Astrocyte (in vitro differentiated cells and primary cell): Measurements from ENCODE around the gene KLF18. TPM values are rescaled to one million over a fixed set of nuclear protein-coding genes. Genes with fewer than 3 reads are reported as not detected.

Experiments
- DNase-seq: peaks from one replicate; pipeline ENCODE4 v3.0.0-alpha.2; 2010; ENCODE audit warnings: low read depth
- FAIRE-seq: peaks from 2 replicates; lab custom pipeline; 2011; peaks lifted over from hg19 to GRCh38; lab: Jason Lieb, UNC
- H2AFZ ChIP-seq: 2 replicates; pipeline ENCODE4 v1.6.0; 2012; ENCODE audit warnings: low read depth, low read length, inconsistent platforms
- H3K27ac ChIP-seq: 2 replicates; pipeline ENCODE4 v1.5.1; 2011; ENCODE audit warnings: low read depth, low read length, inconsistent platforms
- H3K27me3 ChIP-seq: 2 replicates; pipeline ENCODE4 v1.6.0; 2011; ENCODE audit warnings: low read length, inconsistent platforms; ENCODE audit not compliant: insufficient read depth
- H3K36me3 ChIP-seq: 2 replicates; pipeline ENCODE4 v1.5.1; 2011; ENCODE audit warnings: low read length, inconsistent platforms; ENCODE audit not compliant: insufficient read depth
- H3K4me1 ChIP-seq: 2 replicates; pipeline ENCODE4 v1.5.1; 2011; ENCODE audit warnings: low read length, inconsistent platforms; ENCODE audit not compliant: insufficient read depth
- H3K4me2 ChIP-seq: 2 replicates; pipeline ENCODE4 v1.6.0; 2012; ENCODE audit warnings: low read length, inconsistent platforms
- H3K4me3 ChIP-seq: 2 replicates; pipeline ENCODE4 v1.5.1; 2011; ENCODE audit warnings: low read depth, mild to moderate bottlenecking, low read length, inconsistent platforms; ENCODE audit not compliant: insufficient read depth
- H3K79me2 ChIP-seq: 2 replicates; pipeline ENCODE4 v1.6.0; 2012; ENCODE audit warnings: mild to moderate bottlenecking, low read length, inconsistent platforms; ENCODE audit not compliant: insufficient read depth
- H3K9ac ChIP-seq: 2 replicates; pipeline ENCODE4 v1.6.0; 2012; ENCODE audit warnings: mild to moderate bottlenecking, low read length, inconsistent platforms
- H3K9me3 ChIP-seq: 2 replicates; pipeline ENCODE4 v1.5.1; 2012; ENCODE audit warnings: low read depth, mild to moderate bottlenecking, low read length, inconsistent platforms; ENCODE audit not compliant: insufficient read depth
- H4K20me1 ChIP-seq: 2 replicates; pipeline ENCODE4 v1.6.0; 2012; ENCODE audit warnings: low read length, inconsistent platforms; ENCODE audit not compliant: insufficient read depth
- H3K27ac Mint-ChIP-seq: one replicate; pipeline ENCODE4 v1.8.0; 2021; ENCODE audit warnings: mild to moderate bottlenecking, mixed read lengths; ENCODE audit not compliant: unreplicated experiment
- H3K27me3 Mint-ChIP-seq: one replicate; pipeline ENCODE4 v1.8.0; 2021; ENCODE audit warnings: low read depth, mixed read lengths; ENCODE audit not compliant: unreplicated experiment
- H3K36me3 Mint-ChIP-seq: one replicate; pipeline ENCODE4 v1.8.0; 2021; ENCODE audit warnings: low read depth, mixed read lengths; ENCODE audit not compliant: unreplicated experiment
- H3K4me1 Mint-ChIP-seq: one replicate; pipeline ENCODE4 v1.8.0; 2021; ENCODE audit warnings: low read depth, mixed read lengths; ENCODE audit not compliant: unreplicated experiment
- H3K4me3 Mint-ChIP-seq: one replicate; pipeline ENCODE4 v1.8.0; 2021; ENCODE audit warnings: mild to moderate bottlenecking, moderate library complexity, mixed read lengths; ENCODE audit not compliant: unreplicated experiment
- H3K9me3 Mint-ChIP-seq: one replicate; pipeline ENCODE4 v1.8.0; 2021; ENCODE audit warnings: mild to moderate bottlenecking, mixed read lengths; ENCODE audit not compliant: unreplicated experiment
- CTCF ChIP-seq: IDR thresholded peaks from 2 replicates; pipeline ENCODE4 v1.5.1; 2011; ENCODE audit warnings: low read depth, mild to moderate bottlenecking, inconsistent platforms, low read length, moderate library complexity; ENCODE audit not compliant: insufficient read depth
- EZH2 ChIP-seq: IDR thresholded peaks from 2 replicates; pipeline ENCODE4 v1.6.1; 2012; ENCODE audit warnings: mild to moderate bottlenecking, low read length, inconsistent platforms; ENCODE audit not compliant: insufficient read depth
- total RNA-seq: library from RNA; stranded (reverse); gene quantifications from 2 replicates; pipeline ENCODE4 v1.2.1, GENCODE V29; 2021

The KLF18 gene
- total RNA-seq, 1 donor from 2014 or later, result not detected

GRCh38 chr1:44147582-44147981 is 6.2 kb upstream of the KLF18 start:
- Mint-ChIP-seq H3K4me3 (no peak overlapping the region), H3K9me3 (peaks cover 9% of the 10 kb centered on the region), H3K27ac (no peak overlapping the region), H3K36me3 (no peaks in the 10 kb centered on the region), H3K4me1 (no peaks in the 10 kb centered on the region), H3K27me3 (no peaks in the 10 kb centered on the region)
- H3K27ac ChIP-seq, result no peak overlapping the region
- no peak overlapping the region for H3K9ac ChIP-seq
- H3K4me3 ChIP-seq, result no peak overlapping the region
- no peaks in the 10 kb centered on the region for H3K9me3 ChIP-seq
- TF ChIP-seq EZH2 (no peak), CTCF (no peak)
- H3K27me3 ChIP-seq, result peaks cover 18% of the 10 kb centered on the region
- no peaks in the 10 kb centered on the region for H3K4me1 ChIP-seq
- H3K4me2 ChIP-seq, result no peak overlapping the region
- H3K36me3 ChIP-seq, result no peaks in the 10 kb centered on the region
- no peaks in the 10 kb centered on the region for H4K20me1 ChIP-seq
- FAIRE-seq, result no peak
- H2AFZ ChIP-seq, result no peak overlapping the region
- DNase-seq, result no peak
- H3K79me2 ChIP-seq, result no peaks in the 10 kb centered on the region

- Histone ChIP-seq H3K4me1 (no peaks in the 10 kb centered on the region), H4K20me1 (no peaks in the 10 kb centered on the region), H3K27me3 (peaks cover 15% of the 10 kb centered on the region), H3K4me3 (no peak overlapping the region), H3K9me3 (peaks cover 2% of the 10 kb centered on the region), H2AFZ (no peak overlapping the region), H3K79me2 (no peaks in the 10 kb centered on the region), H3K27ac (no peak overlapping the region), H3K4me2 (no peak overlapping the region), H3K9ac (no peak overlapping the region), H3K36me3 (no peaks in the 10 kb centered on the region)
- no peaks in the 10 kb centered on the region for H3K36me3 Mint-ChIP-seq
- no peak for TF ChIP-seq CTCF
- TF ChIP-seq EZH2, result no peak
- peak overlapping the region; percentile 30 for H3K27ac Mint-ChIP-seq
- FAIRE-seq (no peak), DNase-seq (no peak)
- peaks cover 9% of the 10 kb centered on the region for H3K9me3 Mint-ChIP-seq
- H3K27me3 Mint-ChIP-seq, result peaks cover 4% of the 10 kb centered on the region
- H3K4me3 Mint-ChIP-seq, result no peak overlapping the region
- no peaks in the 10 kb centered on the region for H3K4me1 Mint-ChIP-seq
Measured at GRCh38 chr1:44146536-44147361, 5.3 kb upstream of the KLF18 start.
